T-helper 1 cell treated with Interleukin-12 subunit alpha and Interleukin-12 subunit beta and Interleukin-4 antibody, amounts not matched to agents 30 μg/mL and 1 μg/mL, for 36 hours (primary cell): Measurements from ENCODE around the gene XPO1.
"Not testable (repeated sequence)": the region's sequence is repeated elsewhere in the genome, so short reads cannot be mapped to it uniquely, and the experiment has no call there.

Source experiments
- H3K27ac Mint-ChIP-seq: one replicate; pipeline ENCODE4 v1.8.0; 2021; ENCODE audit warnings: mild to moderate bottlenecking, mixed read lengths
- H3K27me3 Mint-ChIP-seq: one replicate; pipeline ENCODE4 v1.8.0; 2021; ENCODE audit warnings: low read depth, mixed read lengths
- H3K36me3 Mint-ChIP-seq: one replicate; pipeline ENCODE4 v1.8.0; 2021; ENCODE audit warnings: low read depth, mixed read lengths
- H3K4me1 Mint-ChIP-seq: one replicate; pipeline ENCODE4 v1.8.0; 2021; ENCODE audit warnings: low read depth, mixed read lengths
- H3K4me3 Mint-ChIP-seq: one replicate; pipeline ENCODE4 v1.8.0; 2021; ENCODE audit warnings: mild to moderate bottlenecking, moderate library complexity, mixed read lengths
- H3K9me3 Mint-ChIP-seq: one replicate; pipeline ENCODE4 v1.8.0; 2021; ENCODE audit warnings: mixed read lengths

XPO1 gene

DNA sequence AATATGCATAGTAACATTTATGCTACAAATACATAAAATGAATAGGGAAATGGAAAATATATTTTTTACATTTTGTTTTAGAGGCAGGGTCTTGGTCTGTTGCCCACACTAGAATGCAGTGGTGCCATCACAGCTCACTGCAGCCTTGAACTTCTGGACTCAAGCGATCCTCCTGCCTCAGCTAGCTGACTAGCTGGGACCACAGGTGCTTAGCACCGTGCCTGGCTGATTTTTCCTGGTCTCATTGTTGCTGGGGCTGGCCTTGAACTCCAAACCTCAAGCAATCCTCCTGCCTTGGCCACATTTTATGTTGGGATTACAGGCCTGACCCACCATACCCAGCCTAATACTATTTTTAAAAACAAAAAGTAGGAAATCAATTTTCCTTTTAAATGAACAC is 33.2 kb downstream of the XPO1 start:
- no peaks in the 10 kb centered on the region for H3K9me3 Mint-ChIP-seq
- peaks cover 6% of the 10 kb centered on the region for H3K4me1 Mint-ChIP-seq
- no peak overlapping the region for H3K27ac Mint-ChIP-seq
- H3K27me3 Mint-ChIP-seq: no peaks in the 10 kb centered on the region
- peaks cover 16% of the 10 kb centered on the region for H3K36me3 Mint-ChIP-seq
- H3K4me3 Mint-ChIP-seq: no peak overlapping the region

DNA sequence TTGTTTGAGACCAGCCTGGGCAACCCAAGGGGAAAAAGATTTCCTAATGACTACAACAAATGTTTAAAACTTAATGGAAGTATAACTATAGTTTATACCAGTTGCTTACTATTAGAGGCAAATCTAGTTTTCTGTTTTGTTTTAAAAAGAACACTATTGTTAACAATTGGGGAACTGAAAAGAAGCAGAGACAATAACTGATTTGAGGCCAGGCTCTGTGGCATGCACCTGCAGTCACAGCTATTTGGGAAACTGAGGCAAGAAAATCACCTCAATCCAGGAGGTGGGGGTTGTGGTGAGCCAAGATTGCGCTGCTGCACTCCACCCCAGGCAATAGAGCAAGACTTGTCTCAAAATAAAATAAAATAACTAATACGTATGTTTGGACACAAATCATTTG is 39.1 kb downstream of the XPO1 start:
- peaks cover 33% of the 10 kb centered on the region for H3K36me3 Mint-ChIP-seq
- no peaks in the 10 kb centered on the region for H3K27me3 Mint-ChIP-seq
- no peaks in the 10 kb centered on the region for H3K9me3 Mint-ChIP-seq
- H3K27ac Mint-ChIP-seq: no peak overlapping the region
- no peak overlapping the region for H3K4me3 Mint-ChIP-seq
- peaks cover 16% of the 10 kb centered on the region for H3K4me1 Mint-ChIP-seq

- Mint-ChIP-seq H3K4me1 (peaks cover 20% of the 10 kb centered on the region), H3K36me3 (peaks cover 44% of the 10 kb centered on the region), H3K27ac (peak overlapping the region; percentile 36), H3K27me3 (no peaks in the 10 kb centered on the region), H3K4me3 (no peak overlapping the region), H3K9me3 (no peaks in the 10 kb centered on the region)
Observed at GRCh38 chr2:61493523-61493942, 44.6 kb downstream of the XPO1 start.

DNA sequence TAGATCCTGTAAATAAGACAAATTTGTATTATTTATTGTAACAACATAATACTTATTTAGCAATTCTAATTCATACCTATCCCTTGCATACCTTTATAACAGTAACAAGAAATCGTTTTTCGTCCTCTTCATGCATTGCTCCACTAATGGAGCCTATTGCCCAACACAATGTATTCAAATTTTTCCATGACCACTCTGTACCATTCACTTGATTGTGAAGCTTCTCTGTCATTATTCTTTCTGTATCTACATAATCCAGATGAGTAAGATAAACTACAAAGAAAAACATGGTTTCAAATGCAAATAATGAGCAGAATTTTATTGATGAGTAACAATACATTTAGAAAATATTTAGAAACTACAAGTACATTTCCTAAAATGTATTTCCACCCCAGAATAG is 45.7 kb downstream of the XPO1 start:
- Mint-ChIP-seq H3K36me3 (peaks cover 47% of the 10 kb centered on the region), H3K4me3 (no peak overlapping the region)

DNA sequence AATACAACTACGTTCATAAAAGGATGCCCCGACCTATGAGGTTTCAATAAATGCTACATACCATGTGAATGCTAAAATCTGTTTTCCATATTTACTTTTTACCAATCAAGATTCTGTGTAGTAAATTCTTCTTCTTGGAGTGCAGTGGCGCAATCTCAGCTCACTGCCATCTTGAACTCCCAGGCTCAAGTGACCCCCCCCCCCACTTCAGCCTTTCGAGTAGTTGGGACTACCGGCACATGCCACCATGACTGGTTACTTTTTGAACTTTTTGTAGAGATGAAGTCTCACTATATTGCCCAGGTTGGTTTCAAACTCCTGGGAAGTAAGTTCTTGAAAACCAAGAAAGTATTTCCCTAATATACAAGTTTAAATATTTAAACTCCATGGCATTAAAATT is 52.9 kb downstream of the XPO1 start:
- Mint-ChIP-seq H3K4me3 (no peak overlapping the region), H3K36me3 (peaks cover 45% of the 10 kb centered on the region), H3K27ac (no peak overlapping the region), H3K27me3 (no peaks in the 10 kb centered on the region), H3K9me3 (no peaks in the 10 kb centered on the region), H3K4me1 (peaks cover 12% of the 10 kb centered on the region)

More for the DNA sequence above, 45.7 kb downstream of the XPO1 start:
- H3K4me1 Mint-ChIP-seq: peaks cover 22% of the 10 kb centered on the region
- no peak overlapping the region for H3K27ac Mint-ChIP-seq
- H3K9me3 Mint-ChIP-seq: no peaks in the 10 kb centered on the region
- H3K27me3 Mint-ChIP-seq: no peaks in the 10 kb centered on the region

GRCh38 chr2:61478086-61478485 is 60.1 kb downstream of the XPO1 start:
- no peak overlapping the region for H3K4me3 Mint-ChIP-seq
- H3K27me3 Mint-ChIP-seq: no peaks in the 10 kb centered on the region
- H3K36me3 Mint-ChIP-seq: peaks cover 30% of the 10 kb centered on the region
- H3K27ac Mint-ChIP-seq: no peak overlapping the region
- H3K4me1 Mint-ChIP-seq: peaks cover 1% of the 10 kb centered on the region
- H3K9me3 Mint-ChIP-seq: no peaks in the 10 kb centered on the region

GRCh38 chr2:61476929-61477589 is 61.1 kb downstream of the XPO1 start:
- H3K27me3 Mint-ChIP-seq, H3K27ac Mint-ChIP-seq, H3K4me1 Mint-ChIP-seq, H3K9me3 Mint-ChIP-seq, H3K4me3 Mint-ChIP-seq: not testable (repeated sequence)
- peaks cover 30% of the 10 kb centered on the region for H3K36me3 Mint-ChIP-seq

GRCh38 chr2:61471905-61472805 is 66.0 kb downstream of the XPO1 start:
- H3K36me3 Mint-ChIP-seq: peaks cover 14% of the 10 kb centered on the region
- H3K27ac Mint-ChIP-seq: peak overlapping the region; percentile 95
- no peaks in the 10 kb centered on the region for H3K27me3 Mint-ChIP-seq
- no peaks in the 10 kb centered on the region for H3K9me3 Mint-ChIP-seq
- H3K4me1 Mint-ChIP-seq: peaks cover 19% of the 10 kb centered on the region
- peak overlapping the region; percentile 90 for H3K4me3 Mint-ChIP-seq

GRCh38 chr2:61470965-61471904 is 66.9 kb downstream of the XPO1 start, which contains the start of gene USP34:
USP34 (minus strand) TSS chr2:61471087; CDS start chr2:61470692, 395 bp downstream.
- H3K27ac Mint-ChIP-seq: peak within 1 kb of the TSS; percentile 95
- H3K4me3 Mint-ChIP-seq: peak within 1 kb of the TSS; percentile 92
- H3K9me3 Mint-ChIP-seq: no peaks in the 10 kb centered on the region
- H3K27me3 Mint-ChIP-seq: no peaks in the 10 kb centered on the region
- peaks cover 19% of the 10 kb centered on the region for H3K4me1 Mint-ChIP-seq
- H3K36me3 Mint-ChIP-seq: peaks cover 10% of the 10 kb centered on the region

DNA sequence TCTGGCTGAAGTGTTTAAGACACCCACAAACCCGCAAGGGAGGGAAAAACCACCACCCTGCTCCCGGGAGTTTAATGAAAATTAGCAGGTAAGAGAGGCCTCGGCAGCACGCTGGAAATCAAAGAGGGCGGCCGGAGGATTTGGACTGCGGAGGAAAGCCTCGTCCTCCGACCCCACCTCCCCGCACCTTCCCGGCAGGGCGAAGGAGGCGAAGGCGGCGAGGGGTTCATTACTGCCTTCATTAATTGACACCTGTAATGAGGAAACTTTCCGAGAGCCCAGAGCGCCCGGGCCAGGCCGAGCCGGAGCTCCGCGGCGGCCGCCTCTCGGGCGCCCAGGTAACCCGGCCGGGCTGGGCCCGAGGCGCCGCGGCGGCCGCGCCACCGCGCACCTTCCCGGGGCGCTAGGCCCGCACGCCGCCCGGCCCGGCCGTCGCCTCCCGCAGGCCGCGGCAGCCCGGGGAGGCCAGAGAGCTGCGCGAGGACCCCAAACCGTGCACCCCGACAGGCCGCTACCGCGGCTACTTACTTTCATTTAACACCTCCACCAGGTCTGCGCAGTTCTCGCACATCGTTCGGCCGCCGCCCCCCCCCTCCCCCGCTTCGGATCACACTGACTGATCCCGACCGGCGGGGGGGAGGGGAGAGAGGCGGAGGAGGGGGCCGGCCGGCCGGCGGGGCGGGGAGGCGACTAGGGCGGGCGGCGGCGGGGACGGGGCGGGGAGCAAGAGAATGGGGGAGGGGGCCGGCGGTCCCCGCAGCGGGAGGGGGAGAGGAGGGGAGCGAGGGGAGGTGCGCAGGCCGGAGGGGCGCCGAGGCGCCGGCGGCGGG is 67.8 kb downstream of the XPO1 start:
- peak overlapping the region; percentile 90 for H3K27ac Mint-ChIP-seq
- no peaks in the 10 kb centered on the region for H3K9me3 Mint-ChIP-seq
- peaks cover 10% of the 10 kb centered on the region for H3K36me3 Mint-ChIP-seq
- no peaks in the 10 kb centered on the region for H3K27me3 Mint-ChIP-seq
- peaks cover 19% of the 10 kb centered on the region for H3K4me1 Mint-ChIP-seq
- peak overlapping the region; percentile 92 for H3K4me3 Mint-ChIP-seq

GRCh38 chr2:61469424-61470121 is 68.6 kb downstream of the XPO1 start:
- Mint-ChIP-seq H3K27me3 (no peaks in the 10 kb centered on the region), H3K4me1 (peaks cover 20% of the 10 kb centered on the region), H3K9me3 (no peaks in the 10 kb centered on the region), H3K4me3 (peak overlapping the region; percentile 92), H3K27ac (peak overlapping the region; percentile 90), H3K36me3 (peaks cover 12% of the 10 kb centered on the region)

DNA sequence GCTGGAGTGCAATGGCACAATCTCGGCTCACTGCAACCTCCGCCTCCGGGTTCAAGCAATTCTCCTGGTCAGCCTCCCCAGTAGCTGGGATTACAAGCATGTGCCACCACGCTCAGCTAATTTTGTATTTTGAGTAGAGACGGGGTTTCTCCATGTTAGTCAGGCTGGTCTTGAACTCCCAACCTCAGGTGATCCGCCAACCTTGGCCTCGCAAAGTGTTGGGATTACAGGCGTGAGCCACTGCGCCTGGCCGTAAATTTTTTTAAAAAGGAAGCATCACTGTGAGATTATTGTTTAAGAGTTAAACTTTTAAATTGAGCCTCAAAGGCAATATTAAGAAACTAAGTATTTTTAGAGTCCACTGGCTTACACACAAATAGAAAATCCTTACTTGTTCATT is 69.9 kb downstream of the XPO1 start:
- not testable (repeated sequence) for H3K27ac Mint-ChIP-seq

DNA sequence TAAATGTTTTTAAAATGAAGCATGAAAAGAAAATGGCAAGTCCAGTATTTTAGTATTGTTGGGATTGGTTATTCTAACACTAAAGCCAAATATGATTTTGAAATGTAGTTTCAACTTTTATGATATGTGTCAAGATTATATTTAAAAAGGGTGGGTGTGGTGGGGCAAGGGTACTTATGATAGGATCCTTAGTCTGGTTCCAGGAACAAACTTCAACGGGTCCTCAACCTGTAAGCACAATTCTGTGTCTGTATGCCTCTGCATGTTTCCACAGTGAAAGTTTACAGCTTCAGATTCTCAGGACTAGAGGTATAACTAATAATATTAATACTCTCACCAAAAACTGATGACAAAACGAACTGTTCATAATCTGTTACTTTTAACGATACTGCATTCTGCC is 73.1 kb downstream of the XPO1 start:
- H3K27me3 Mint-ChIP-seq: no peaks in the 10 kb centered on the region
- no peak overlapping the region for H3K27ac Mint-ChIP-seq
- peaks cover 11% of the 10 kb centered on the region for H3K36me3 Mint-ChIP-seq
- peaks cover 23% of the 10 kb centered on the region for H3K4me1 Mint-ChIP-seq
- no peaks in the 10 kb centered on the region for H3K9me3 Mint-ChIP-seq
- no peak overlapping the region for H3K4me3 Mint-ChIP-seq

More for the DNA sequence above, 69.9 kb downstream of the XPO1 start:
- not testable (repeated sequence) for H3K9me3 Mint-ChIP-seq, H3K4me3 Mint-ChIP-seq, H3K27me3 Mint-ChIP-seq
- Mint-ChIP-seq H3K36me3 (peaks cover 15% of the 10 kb centered on the region), H3K4me1 (peaks cover 24% of the 10 kb centered on the region)
